IPS-11a (cell line): Measurements from ENCODE around the gene ALKBH8.
A peak's percentile ranks its signal among the peaks of the same experiment; 100 is the strongest.

Source experiments
- H3K4me3 ChIP-seq: one replicate; pipeline ENCODE4 v1.5.1; 2013; ENCODE audit warnings: low read depth, low read length, control low read depth

ALKBH8 gene, protein sequence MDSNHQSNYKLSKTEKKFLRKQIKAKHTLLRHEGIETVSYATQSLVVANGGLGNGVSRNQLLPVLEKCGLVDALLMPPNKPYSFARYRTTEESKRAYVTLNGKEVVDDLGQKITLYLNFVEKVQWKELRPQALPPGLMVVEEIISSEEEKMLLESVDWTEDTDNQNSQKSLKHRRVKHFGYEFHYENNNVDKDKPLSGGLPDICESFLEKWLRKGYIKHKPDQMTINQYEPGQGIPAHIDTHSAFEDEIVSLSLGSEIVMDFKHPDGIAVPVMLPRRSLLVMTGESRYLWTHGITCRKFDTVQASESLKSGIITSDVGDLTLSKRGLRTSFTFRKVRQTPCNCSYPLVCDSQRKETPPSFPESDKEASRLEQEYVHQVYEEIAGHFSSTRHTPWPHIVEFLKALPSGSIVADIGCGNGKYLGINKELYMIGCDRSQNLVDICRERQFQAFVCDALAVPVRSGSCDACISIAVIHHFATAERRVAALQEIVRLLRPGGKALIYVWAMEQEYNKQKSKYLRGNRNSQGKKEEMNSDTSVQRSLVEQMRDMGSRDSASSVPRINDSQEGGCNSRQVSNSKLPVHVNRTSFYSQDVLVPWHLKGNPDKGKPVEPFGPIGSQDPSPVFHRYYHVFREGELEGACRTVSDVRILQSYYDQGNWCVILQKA

DNA sequence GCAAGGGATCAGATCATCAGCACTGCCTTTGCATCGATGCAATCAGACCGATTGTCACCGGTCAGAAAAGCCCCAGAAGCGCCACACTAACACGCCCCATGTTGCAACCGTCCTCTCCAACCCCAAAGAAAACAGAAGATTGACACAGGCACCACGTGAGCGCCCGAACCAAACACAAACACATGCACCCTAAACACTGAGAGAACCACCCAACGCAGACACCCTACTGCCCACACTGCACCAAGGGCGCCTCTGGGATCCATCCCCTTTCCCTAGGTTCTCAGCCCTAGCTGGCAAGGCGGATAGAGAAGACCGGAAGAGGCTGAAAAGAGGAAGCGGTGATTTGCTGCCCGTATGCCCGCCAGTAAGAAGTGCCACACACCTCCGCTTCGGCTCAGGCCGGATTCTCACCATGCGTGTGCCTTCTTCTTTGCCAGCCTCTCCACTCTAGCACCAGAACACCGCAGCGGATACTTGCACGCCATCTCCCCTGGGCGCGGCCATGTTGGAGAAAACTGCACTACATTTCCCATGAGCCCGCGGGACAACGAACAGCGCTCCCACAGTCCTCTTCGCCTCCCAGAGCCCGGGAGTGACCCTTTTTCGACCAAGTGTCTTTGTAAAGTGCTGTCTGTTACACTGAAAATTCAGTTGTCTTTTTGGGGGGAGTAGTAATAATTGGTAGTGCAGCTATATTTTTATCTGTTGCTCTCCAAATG lies at the start of gene ALKBH8:
ALKBH8 (minus strand) TSS at position 517 of the 719 bp plus-strand sequence. CDS start 4,842 bp downstream, outside the sequence.
- H3K4me3 ChIP-seq = peak within 1 kb of the TSS; percentile 91

DNA sequence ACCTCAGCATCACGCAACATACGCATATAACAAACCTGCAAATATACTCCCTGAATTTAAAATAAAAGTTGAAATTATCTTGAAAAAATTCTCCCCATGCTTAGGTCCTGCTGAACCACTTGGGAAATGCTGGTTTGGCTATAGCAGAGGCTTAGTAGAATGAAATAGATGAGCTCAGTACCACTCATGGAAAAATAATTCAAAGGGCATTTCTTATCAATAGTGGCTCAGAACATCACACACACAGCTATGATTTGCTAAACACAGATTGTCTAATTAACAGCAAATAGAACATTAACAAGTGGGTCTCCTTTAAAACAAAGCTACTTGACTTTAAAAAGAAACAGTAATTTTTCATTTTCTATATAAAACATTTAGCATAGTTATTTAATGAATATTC lies 46.9 kb upstream of the ALKBH8 start:
- H3K4me3 ChIP-seq = no peak overlapping the region

DNA sequence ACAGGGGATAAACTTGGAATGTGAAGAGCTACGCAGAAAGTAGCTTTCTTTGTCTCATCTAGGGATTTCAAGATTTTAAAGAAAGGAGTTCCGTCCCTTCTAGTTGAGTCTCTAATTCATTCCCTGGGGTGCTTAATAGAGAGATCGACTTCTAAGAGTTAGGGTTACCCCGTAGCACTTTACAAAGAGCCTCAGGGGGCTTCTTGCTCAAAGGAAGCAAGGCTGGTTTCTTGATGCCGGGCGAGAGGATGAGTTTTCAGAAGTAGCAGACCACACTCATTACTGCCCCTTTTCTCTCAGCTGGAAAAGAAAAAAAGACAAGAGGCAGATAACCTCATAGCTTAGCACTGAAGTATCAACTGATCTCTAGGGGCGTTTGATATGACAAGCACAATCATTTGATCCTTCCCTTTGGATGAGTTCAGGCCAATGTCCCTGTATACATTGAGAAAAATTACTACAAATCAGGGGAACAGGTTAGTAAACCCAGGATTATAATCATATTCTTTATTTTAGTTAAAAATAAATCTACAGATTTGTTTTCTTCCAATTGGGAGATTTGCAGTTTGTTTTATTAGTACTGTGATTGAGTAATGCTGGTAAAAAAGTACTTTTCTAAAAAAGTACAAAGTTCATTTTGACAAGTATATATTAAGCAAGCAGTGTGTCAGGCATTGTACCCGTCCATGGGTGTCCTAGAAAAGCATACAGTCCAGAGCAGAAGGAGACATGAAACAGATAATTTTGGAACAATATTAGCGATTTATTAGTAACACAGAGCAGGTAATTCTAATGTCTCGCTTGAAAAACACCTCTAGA lies 44.1 kb upstream of the ALKBH8 start:
- no peak overlapping the region for H3K4me3 ChIP-seq

DNA sequence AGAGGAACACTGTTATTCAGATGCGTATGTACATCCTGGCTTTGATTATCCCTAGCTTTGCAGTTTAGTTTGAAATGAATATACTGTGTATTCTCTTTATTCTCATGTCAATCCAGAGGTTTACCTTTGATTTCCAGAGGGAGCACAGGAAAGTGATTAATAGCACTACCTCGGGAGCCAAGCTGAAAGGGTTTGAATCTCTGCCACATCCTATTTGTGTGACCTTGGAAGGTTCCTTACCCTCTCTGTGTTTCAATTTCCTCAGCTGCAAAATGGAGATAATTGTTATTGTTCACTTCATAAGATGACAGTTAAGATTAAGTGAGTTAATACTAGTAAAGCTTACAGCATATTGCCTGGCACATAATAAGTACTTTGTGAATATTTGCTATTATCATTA lies 43.3 kb upstream of the ALKBH8 start:
- H3K4me3 ChIP-seq = no peak overlapping the region

DNA sequence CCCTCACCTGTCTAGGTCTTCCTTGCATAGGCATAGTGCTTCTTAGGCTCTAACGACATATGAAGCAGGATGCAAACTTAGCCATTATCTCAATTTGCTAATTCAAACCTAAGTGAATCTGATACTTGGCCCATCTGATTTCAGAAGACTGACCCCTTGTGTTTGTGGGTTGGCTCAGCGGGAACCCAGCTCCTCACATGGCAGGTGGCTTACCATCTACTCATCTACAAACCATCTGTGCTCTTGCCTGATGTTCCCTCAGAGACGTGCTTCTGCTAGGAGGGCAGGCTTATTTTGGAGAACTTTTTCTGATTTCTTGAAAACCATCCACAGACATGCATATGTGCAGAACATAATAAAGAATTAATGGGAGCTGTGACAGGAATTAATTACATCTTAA lies 40.6 kb upstream of the ALKBH8 start:
- H3K4me3 ChIP-seq = no peak overlapping the region

DNA sequence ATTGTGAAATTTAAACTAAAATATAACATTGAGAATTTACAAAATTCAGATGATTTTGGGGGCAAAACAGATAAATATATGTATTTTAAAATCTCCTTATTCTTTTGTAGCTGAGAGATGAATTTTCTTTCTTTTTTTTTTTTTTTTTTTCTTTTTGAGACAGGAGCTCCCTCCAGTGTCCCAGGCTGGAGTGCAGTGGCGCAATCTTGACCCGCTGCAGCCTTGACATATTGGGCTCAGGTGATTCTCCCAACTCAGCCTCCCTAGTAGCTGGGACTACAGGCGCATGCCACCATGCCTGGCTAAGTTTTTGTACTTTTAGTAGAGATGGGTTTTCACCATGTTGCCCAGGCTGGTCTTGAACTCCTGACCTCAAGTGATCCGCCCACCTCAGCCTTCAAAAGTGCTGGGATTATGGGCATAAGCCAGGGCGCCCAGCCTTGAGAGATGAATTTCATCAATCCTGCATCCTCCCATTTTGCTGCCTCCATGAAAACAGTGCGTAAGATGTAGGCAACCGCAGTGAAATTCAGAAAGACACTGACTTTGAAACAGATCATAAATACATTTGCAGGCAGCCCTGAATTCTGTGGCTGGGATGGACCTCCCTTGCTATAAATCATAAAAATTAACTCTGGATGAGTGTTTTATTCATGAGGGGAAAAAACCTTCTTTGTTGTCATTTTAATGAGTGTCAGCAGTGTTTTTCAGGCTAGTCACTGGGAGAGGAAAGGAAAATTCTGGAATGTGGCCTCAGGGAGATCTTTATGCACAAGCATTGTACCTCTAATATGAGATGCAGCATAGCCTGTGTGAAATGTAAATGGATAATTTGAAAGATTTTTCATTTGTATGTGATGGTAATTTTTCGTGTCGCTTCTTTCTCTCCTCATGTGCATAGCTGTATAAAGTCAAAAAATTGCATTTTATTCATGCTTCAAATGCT lies 39.8 kb upstream of the ALKBH8 start:
- no peak overlapping the region for H3K4me3 ChIP-seq

DNA sequence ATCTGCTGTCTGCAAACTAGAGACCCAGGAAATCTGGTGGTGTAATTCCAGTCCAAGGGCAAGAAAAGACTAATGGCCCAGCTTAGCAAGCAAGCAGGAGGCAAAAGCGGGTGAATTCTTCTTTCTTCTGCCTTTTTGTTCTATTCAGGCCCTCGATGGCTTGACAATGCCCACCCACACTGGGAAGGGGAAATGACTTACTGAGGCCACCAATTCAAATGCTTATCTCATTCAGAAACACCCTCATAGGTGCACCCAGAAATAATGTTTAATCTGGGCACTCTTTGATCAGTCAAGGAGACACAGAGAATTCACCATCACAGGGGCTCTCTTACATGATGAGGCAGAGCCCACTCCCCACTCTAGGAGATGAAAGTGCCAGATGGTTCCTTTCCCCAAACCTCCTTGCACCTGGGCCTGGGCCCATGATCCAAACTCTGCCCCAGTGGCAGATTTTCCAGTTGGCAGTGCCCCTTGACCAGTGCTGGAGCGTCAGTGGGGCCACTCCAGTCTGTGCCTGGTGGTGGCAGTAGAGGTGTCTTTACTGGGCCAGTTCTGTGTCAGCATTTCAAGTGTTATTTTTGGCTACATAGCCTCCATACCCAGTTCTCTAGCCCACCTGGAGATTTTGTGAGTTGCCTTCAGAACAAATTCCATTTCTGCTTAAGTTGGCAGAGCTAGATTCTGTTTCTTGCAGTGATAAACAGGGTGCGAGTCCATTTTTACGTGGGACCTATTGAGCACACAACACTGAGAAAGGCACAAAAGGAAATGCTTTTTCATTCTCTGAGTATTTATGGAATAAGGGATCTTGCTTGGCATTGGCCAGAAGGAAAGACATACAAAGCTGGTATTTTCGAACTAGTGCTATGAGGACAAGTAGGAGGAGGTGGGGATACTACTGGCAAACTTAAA lies 32.9 kb upstream of the ALKBH8 start:
- H3K4me3 ChIP-seq = no peak overlapping the region

DNA sequence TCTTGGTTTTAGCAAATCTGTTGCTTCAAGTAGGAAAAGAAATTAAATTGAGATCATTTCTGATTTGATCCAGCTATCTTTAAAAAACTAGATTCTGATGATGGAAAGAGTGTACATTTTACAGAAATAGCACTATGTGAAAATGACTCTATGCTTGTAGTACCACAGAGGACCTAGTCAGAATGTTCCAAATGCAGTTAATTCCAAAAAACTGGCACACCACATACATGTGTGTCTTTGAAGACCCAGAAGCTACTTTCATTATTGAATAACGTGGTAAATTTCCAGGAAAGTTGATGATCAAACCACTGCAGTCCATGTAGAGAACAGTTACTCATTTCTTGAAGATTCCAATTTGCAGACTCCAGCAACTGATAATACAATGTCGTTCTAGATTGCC lies 29.2 kb upstream of the ALKBH8 start:
- H3K4me3 ChIP-seq = no peak overlapping the region

DNA sequence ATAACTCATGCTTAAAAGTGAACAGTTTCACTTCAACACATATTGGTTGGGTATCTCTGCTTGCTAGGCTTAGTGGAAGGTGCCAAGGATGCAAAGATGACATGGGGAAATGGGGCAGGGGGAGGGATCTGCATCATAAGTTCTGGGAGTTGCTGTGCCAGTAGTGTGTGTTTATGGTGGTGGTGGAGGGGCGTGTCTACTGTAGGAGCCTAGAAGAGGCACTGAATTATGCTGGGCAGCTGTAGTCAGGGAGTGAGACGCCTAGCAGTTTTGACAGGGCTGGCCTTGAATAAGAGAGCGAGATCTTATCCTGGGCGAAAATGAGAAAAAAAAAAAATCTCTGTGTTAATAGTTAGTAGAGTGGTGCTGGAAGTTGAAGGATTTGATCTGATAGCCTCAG lies 28.4 kb upstream of the ALKBH8 start:
- H3K4me3 ChIP-seq = no peak overlapping the region

DNA sequence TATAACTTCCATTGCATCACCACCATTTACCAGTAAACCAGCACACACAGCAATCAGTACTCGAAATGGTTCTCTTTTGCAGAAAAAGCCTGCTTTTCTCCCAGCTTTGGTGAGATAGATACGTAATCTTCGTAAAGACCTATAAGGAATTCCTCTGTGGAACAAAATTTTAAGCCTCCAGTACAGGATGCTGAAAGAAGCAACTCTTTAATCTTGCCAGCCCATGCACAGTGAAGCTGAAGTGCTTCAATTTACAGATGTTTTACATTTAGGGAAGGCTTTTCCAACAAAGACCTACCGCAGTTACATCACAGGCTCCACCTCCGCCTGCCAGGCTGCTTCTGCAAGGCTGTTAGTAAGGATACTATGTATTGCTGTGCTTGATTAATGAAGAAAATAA lies 27.3 kb upstream of the ALKBH8 start:
- H3K4me3 ChIP-seq = no peak overlapping the region

DNA sequence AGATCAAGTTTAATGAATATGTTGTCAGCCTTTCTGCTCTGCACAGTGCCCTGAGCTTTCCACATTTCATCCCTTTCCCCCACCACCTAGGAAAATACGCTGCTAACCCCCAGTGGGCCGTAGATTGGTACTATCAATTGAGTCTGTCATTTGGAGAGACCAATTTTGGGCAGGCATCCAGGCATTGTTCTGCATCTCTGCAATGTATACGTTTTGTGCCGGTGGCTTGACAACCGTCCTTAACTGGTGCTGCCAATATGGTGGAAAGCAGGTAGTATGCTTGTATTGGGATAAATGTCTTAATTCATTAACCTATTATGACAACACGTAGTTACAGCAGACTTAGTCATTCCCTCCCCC lies 26.7 kb upstream of the ALKBH8 start:
- H3K4me3 ChIP-seq = no peak overlapping the region

DNA sequence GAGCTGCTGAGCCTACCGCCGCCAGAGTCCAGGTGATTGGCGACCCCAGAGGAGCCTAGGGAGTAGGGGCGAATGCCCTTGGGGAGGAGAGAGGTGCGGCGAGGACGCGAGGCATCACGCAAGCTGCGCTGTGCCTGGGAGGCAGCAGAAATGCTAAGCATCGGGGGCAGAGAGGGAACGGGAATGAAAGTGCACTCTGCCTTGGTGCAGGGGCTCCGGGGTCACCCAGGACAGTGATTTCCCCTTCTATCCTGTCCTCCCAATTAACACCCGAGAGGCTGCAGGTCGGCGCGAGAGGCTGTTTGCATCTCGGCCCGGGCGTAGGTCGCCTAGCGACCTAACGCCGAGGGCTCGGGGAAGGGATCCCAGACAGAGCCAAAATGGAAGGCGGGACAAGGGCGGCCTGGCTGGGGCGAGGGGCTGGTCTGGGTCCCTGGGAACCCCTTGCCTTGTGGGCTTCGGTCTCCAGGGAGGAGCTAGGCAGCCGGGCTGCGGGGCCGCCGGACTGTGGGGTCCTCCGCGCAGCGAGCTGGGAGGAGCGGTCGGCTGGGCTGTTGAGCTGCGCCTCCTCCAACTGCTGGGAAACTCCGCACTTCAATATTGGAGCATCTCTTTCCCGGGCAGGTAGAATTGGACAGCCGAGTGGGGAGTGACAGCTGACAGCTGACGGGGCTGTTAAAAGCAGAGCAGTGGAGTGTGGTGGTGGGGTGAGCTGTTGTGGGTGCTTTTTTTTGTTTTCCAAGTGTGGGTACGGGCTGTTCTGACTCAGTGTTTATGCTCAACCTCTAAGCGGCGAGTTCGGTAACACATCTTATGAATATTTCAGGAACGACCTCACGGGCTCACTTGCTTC lies 26.1 kb upstream of the ALKBH8 start:
- H3K4me3 ChIP-seq = peak overlapping the region; percentile 75

DNA sequence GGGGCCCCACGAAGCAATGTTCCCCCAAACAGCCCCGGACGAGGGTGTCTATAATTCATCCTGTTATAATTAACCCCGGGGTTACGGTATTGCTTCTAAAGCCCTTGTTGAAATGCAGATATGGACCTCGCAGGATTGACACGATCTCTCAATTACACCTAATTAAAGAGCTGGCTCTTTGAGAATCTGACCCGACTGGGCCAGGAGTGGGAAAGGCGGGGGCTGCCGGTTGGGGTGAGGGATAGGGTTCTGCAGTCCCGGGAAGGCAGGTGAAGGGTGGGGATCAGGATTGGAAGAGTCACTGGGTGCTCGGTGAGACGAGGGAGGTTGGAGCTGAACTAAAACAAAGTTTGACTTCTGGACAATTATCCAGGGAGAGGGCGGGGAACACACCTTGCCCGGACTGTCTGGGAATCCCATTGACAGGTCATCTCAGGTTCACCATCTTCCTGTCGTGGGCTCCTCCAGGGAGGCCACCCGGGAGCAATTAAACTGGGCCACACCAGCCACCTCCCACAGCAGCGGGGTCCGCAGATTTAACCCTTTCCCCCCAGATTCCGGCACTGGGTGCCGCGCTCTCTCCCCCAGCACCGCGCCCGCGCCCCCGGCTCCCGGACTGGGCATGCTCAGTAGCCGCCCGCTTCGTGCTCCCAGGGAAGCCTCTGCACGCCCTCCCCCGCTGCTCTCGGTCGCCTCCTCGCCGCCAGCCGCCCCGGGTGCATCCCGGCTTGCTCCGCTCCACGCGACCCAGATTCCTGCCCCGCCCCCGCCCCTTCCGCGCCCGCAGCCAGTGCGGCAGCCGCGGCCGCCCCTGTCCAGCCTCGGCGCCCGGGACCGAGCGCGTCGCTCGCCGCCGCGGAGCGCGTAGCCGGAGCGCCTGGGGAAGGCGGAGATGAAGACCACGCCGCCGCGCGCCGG lies 25.2 kb upstream of the ALKBH8 start, which contains the start of gene ELMOD1:
ELMOD1 (plus strand) TSS at position 688 of the 918 bp plus-strand sequence. CDS start 27,043 bp downstream, outside the sequence.
- H3K4me3 ChIP-seq = peak within 1 kb of the TSS; percentile 75

DNA sequence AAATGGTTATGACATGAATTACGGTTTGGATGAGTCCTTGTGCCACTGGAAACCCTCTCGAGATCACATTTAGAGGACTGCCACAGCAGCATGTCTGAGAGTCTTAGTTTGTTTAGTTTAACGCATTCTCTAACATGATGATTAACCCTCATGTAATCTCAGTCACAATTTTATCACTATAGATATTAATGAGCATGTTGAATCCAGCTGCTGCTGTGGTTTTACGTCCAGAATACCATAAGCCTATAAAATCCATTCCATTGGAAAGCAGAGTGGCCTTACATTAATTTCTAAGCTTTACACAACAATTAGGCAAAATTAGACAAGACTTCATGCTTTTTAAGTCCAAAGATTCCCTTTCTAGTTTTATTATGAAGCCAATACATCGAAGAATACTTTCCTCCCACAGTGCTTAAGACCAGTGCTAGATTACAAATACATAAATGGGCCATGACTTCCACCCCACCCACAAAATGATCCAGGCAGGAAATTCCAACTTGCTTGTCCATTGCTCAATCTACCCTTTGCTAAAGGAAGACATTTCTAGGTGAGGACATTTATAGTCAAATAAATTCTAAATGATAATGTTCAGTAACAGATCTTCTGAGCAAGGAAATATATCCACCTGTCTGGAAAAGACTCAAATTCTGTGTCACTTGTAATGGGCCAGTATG lies 21.9 kb upstream of the ALKBH8 start:
- H3K4me3 ChIP-seq = no peak overlapping the region

DNA sequence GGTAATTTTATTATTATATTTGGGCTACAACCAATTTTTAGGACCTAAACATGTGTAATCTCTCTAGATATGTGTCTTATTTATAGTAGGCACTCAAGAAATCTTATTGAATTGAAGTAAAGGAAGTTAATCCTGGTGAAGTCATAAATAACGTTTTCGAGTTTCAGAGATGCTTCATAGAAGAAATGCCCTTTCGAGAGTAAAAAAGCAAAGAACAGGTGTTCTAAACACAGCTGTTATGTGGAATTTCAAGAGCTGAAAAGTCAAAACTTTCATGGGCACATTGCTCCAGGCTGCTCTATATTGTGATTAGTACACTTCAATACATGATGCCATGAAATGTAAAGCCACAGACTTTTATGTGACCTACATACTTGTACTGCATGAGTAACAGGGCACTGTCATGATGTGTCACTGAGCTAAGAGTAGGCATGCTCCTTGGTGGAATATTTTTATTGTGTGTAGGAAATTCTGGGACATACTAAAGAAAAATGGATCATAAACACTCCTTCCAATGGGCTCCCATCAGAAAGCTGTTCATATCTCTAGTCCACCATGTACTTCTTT lies 18.2 kb upstream of the ALKBH8 start:
- no peak overlapping the region for H3K4me3 ChIP-seq

DNA sequence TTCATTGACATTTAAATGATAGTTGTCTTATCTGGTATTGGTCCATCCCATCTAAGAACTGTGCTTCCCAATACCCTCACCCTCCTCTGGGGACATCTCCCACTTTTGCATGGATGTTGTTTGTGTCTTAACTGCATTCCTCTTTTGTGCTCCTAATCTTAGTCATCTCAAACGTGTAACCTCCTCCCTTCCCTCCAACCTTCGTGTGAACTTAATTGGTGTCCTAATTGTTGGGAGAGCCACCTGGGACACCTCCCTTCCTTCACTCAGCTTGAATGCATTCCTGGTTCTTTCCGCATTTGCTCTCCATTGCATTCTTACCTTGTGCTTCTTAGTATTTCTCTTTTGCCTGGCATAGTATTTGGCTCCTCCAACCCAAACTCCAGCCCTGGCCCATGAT lies 15.6 kb upstream of the ALKBH8 start:
- no peak overlapping the region for H3K4me3 ChIP-seq
